ENCODE results near the gene CCDC74A.
"Not testable (repeated sequence)": the region's sequence is repeated elsewhere in the genome, so short reads cannot be mapped to it uniquely, and the experiment has no call there.

CCDC74A gene

DNA sequence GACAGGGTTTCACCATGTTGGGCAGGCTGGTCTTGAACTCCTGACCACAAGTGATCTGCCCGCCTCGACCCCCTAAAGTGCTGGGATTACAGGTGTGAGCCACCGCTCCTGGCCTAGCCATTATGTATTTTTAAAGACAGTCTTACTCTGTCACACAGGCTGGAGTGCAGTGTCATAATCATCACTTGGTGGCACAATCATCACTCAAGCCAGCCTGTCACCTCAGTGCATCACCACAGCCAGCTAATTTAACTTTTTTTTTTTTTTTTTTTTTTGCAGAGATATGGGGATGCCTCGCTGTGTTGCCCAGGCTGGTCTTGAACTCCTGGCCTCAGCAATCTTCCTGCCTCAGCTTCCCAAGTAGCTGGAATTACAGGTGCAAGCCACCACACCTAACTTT is 24.1 kb upstream of the CCDC74A start:
- not testable (repeated sequence) for DNase-seq

DNA sequence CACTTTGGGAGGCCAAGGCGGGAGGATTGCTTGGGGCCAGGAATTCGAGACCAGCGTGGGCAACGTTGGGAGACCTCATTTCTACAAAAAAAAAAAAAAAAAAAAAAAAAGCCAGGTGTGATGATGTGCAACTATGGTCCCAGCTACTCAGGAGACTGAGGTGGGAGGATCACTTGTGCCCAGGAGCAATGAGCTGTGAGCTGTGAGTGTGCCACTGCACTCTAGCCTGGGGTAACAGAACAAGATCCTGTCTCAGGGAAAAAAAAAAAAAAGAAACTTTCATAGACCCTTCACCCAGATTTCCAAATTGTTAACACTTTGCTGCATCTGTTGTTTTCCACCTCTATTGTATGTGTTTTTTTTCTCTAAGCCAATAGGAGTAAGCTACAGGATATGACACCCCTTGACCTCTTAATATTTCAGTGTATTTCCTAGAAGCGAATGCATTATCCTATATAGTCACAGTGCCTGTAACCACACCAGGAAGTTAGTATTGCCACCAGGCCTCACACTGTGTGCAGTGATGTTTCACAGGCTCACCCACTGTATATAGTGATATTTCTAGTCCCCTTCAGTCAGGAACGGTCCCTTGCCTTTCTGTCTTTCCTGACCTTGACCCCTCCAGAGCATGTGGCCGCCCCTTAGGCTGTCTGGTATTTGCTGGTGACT is 23.5 kb upstream of the CCDC74A start:
- DNase-seq, result not testable (repeated sequence)

DNA sequence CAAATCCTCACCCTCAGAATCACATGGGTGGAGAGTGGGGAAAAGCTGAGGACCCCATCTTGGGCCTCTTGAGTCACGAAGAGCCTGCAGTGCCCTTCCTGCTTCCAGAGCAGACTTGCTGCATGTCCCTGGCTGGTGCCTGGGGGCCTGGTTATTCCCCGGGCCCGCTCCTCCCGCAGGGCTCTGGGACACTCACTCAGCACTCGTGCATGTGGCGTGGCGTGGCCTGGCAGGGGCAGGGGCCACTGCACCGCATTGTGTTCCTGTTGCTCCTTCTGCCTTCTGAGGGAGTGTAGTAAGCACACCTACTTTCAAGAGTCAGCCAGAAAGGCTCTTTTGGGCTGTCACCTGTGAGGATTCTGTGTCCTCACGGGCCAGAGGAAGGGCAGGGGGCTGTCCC is 18.1 kb upstream of the CCDC74A start:
- DNase-seq, result no peak

DNA sequence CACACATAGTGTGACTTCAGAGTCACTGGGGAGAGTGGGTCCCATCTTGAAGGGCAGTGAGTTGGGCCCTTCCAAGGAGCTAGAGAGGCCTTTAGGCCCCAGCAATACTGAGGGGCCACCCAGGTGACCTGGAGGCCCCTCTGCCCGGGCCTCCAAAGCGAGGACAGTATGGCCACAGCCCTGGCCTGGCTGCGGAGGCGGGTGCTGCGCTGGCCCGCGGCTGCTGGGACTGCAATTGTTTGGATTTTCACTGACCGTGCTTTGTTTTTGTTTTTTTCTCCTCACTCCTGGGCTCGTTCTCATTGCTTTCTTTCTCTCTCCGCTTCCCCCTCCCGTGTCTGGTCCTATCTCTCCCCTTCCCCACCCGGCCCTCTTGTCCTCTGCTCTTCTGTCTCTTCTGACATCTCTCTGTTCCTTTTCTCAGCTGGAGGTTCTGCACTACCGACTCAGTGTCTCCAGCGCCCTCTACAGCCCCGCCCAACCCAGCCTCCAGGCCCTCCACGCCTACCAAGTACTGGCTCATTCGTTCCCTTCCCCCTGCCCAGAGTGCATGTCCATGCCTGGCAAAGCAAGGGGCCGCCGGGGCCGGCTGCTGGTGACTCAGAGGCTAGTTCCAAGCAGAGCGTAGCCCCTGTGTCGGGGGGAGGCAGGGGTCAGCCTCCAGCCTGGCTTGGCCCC is 16.3 kb upstream of the CCDC74A start:
- not testable (repeated sequence) for DNase-seq

- DNase-seq, result not testable (repeated sequence)
These were observed 15.5 kb upstream of the CCDC74A start for GRCh38 chr2:131511969-131512870.

- DNase-seq, result not testable (repeated sequence)
These were observed 13.1 kb upstream of the CCDC74A start for GRCh38 chr2:131514408-131515166.

DNA sequence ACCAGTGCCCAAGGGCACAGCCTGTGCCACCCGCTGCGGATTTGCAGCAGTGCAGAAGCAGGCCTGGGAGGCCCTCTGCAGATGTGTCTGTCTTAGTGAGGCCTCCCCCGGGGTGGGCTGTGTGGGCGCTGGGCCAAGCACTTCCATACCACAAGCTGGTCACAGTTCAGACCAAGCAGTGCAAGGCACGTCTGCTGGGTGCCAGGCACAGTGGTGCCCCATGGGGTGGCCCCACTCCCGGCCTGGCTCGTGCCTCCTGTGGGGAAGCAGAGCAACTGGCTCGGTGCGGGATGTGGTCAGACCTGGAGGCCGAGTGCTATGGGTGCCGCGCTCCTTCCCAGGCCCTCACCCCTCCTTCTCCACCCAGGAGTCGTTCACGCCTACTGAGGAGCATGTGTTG is 12.5 kb upstream of the CCDC74A start:
- not testable (repeated sequence) for DNase-seq

- DNase-seq, result no peak
These were observed 11.7 kb upstream of the CCDC74A start for GRCh38 chr2:131516011-131516410.

GRCh38 chr2:131516621-131517020 is 11.1 kb upstream of the CCDC74A start:
- not testable (repeated sequence) for DNase-seq

DNA sequence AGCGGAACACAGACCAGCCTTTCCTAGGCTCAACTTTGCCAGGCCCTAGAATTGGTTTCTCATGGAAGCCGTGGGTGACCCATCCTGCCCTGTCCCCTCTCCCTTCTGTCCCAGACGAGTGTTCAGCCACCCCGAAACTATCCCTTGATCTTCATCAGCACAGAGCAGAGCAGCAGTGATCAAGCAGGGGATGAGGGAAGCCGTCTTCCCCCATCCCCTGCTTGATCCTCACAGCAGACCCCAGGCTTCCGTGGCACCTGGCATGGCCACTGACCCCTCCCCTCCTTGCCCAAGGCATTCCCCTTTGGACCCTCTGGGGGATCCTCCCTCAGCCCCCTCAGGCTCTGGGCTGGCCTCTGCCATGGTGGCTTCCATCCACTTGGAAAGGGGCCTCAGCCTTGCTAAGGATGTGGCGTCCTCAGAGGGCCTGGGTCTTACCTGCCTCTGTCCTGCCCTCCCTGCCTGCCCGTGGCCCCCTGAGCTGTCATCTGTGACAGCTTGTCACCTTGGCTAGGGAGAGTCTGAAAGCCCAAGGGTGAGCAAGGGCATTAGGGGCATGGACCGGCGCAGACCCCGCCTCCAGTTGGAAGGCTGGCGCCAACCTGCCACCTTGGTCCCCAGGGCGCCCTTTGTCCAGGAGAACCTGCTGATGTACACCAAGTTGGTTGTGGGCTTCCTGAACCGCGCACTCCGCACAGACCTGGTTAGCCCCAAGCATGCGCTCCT is 10.4 kb upstream of the CCDC74A start:
- DNase-seq, result no peak

- not testable (repeated sequence) for DNase-seq
These were observed 9.8 kb upstream of the CCDC74A start for GRCh38 chr2:131517856-131518255.

GRCh38 chr2:131518531-131518930 is 9.2 kb upstream of the CCDC74A start:
- DNase-seq, result not testable (repeated sequence)

DNA sequence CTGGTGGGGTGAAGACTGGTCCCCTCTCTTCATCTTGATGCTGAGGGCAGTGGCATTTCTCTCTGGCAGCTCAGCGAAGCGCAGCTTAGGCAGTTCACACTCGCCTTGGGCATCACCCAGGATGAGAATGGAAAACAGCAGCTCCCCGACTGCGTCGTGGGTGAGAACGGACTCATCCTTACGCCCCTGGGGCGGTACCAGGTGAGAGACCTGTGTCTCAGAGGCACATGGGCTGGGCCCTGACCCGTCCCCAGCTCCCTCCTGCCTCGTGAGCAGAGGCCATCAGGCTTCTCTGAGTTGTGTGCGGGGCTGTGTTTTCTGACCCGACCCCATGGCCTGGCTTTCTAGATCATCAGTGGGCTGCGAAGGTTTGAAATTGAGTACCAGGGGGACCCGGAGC is 8.2 kb upstream of the CCDC74A start:
- DNase-seq, result no peak

GRCh38 chr2:131519871-131520470 is 7.7 kb upstream of the CCDC74A start:
- DNase-seq, result not testable (repeated sequence)

DNA sequence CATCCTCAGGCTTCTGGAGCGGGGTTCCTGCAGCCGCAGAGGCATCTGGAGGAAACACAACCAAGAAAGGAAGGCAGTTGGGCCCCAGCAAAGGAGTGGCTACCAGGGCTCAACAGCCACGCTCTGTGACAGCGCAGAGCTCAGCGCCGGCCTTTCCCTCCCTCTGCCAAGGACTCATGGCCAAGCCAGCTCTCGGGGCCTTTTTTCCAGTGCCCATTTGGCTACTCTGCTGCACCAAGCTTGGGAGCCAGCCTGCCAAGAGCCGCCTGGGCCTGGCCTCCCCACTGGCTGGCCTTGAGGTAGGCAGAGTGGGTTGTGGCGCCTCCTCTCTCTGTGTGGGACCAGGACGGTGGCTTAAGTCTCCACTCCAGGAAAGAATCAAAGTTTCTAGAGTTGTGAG is 7.2 kb upstream of the CCDC74A start:
- no peak for DNase-seq

GRCh38 chr2:131521524-131521923 is 6.2 kb upstream of the CCDC74A start:
- DNase-seq, result not testable (repeated sequence)

GRCh38 chr2:131521961-131522781 is 5.5 kb upstream of the CCDC74A start:
- DNase-seq, result no peak

DNA sequence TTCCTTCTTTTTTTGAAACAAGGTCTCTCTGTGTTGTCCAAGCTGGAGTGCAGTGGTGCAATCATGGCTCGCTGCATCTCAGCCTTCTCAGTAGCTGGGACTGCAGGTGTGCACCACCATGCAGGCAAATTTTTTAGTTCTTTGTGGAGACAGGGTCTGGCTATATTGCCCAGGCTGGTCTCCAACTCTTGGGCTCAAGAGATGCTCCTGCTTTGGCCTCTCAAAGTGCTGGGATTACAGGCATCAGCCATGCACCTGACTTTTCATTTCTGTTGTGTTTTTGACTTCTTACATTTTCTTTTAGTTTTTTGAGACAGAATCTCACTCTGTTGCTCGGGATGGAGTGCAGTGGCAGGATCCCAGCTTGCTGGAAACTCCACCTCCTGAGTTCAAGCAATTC is 2.4 kb upstream of the CCDC74A start:
- DNase-seq, result not testable (repeated sequence)

DNA sequence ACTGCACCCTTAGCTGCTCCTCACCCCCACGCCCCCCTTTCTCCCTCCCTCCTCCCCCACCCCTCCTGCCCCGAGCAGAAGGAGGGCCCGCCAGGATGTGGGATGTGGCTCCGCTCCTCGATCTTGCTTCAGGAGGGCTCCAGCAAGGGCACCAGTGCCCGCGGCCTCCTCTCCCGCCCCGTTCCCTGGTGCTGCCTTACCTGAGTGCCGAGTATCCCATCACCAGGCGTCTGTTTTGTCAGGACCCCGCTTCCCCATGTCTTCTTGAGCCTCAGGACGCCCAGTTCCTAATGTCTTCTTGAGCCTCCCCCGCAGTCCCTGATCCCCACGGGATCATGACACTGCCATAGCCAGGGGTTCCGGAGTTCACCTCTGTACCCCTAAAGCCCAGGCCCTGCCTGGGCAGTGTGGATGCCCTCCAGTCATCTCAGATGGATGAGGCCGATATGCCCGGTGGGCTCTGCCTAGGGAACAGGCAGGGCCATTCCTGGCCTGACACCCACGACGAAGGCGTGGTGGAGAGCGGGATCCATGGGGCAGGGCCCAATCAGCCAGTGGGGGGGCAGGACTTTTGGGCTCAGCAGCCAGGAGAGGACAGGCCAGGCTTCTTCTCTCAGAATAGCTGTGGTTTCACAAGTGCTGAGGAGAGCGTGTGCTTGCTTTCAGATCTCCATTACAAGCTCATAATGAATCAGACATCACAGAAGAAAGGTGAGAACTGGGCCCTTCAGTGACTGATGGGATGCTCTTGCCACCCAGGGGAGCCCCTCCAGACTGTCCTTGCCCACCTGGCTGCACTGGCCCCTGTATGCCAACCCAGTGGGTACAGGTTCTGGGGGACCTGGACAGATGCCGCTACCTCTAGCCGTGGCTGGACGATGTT is 1.5 kb downstream of the CCDC74A start:
- not testable (repeated sequence) for DNase-seq
